ENCODE results near the gene CHRNA9. TPM values are rescaled to one million over a fixed set of nuclear protein-coding genes. Genes with fewer than 3 reads are reported as not detected.
A peak's percentile ranks its signal among the peaks of the same experiment; 100 is the strongest.
"Not testable (repeated sequence)": the region's sequence is repeated elsewhere in the genome, so short reads cannot be mapped to it uniquely, and the experiment has no call there.

Gene CHRNA9
- total RNA-seq, 2 donors from 2014 or later = 0.90 TPM; not detected in 1

DNA sequence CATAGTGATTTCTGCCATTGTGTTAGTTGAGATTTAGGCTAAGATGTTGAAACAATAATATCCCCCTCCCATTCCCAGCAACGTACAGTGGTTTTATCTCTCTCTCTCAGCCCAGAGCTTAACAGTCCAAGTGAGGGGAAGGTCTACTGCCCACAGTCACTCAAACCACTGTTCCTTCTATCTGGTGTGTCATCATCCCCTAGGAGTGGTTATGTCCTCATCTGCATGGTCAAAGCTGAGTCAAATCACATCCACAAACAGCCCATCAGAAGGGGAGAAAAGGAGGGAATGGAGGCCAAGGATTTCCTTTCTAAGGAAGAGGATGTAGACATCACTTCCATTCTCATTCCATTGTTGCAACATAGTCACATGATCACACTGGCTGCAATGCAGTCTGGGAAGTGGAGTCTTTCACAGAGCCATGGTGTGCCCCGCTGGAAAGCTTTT, 42.8 kb upstream of the CHRNA9 start:
- no peaks in the 10 kb centered on the region for H3K27me3 ChIP-seq (ENCODE audit: control insufficient read depth, insufficient read depth, low read length, poor library complexity, severe bottlenecking)
- H3K27ac ChIP-seq (ENCODE audit: low read depth, low read length) = no peak overlapping the region
- H3K27ac Mint-ChIP-seq = no peak overlapping the region
- H3K9me3 ChIP-seq (ENCODE audit: control insufficient read depth, low read length) = peaks cover 13% of the 10 kb centered on the region
- peak overlapping the region; percentile 18 for H3K4me3 ChIP-seq (ENCODE audit: low read length)
- no peak overlapping the region for H3K4me3 Mint-ChIP-seq
- no peak overlapping the region for H3K9ac ChIP-seq (ENCODE audit: extremely low read depth, low read length, poor library complexity, severe bottlenecking)
- peak; percentile 74 for DNase-seq
- peaks cover 3% of the 10 kb centered on the region for H3K36me3 Mint-ChIP-seq (ENCODE audit: low read depth)
- no peak for TF ChIP-seq CTCF (conservative IDR thresholded peaks at IDR 0.05)
- no peaks in the 10 kb centered on the region for H3K4me1 ChIP-seq (ENCODE audit: control insufficient read depth, insufficient read depth, low read length)
- peaks cover 5% of the 10 kb centered on the region for H3K9me3 Mint-ChIP-seq
- H3K27me3 Mint-ChIP-seq (ENCODE audit: insufficient read depth) = peaks cover 3% of the 10 kb centered on the region
- H3K36me3 ChIP-seq (ENCODE audit: control insufficient read depth, insufficient read depth, low read length) = no peaks in the 10 kb centered on the region
- 90 to 96% methylated on average over 2 of the region's 2 CpGs for WGBS, 2 experiments (ENCODE audit: insufficient coverage in 1 of 2, insufficient read length in 1 of 2)
- peaks cover 10% of the 10 kb centered on the region for H3K4me1 Mint-ChIP-seq

DNA sequence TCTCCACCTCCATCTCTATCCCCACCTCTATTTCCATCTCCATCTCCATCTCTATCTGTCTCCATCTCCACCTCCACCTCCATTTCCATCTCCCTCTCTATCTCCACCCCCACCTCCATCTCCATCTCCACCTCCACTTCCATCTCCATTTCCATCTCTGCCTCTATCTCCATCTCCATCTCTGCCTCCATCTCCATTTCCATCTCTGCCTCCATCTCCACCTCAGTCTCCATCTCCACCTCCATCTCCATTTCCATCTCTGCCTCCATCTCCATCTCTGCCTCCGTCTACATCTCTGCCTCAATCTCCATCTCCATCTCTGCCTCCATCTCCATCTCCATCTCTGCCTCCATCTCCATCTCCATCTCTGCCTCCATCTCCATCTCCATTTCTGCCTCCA, 40.8 kb upstream of the CHRNA9 start:
- WGBS, 2 experiments (ENCODE audit: insufficient coverage in 1 of 2, insufficient read length in 1 of 2) = 91 to 95% methylated on average over 1 of the region's 1 CpG
- H3K4me1 Mint-ChIP-seq = peaks cover 6% of the 10 kb centered on the region
- H3K9me3 Mint-ChIP-seq = peaks cover 5% of the 10 kb centered on the region

DNA sequence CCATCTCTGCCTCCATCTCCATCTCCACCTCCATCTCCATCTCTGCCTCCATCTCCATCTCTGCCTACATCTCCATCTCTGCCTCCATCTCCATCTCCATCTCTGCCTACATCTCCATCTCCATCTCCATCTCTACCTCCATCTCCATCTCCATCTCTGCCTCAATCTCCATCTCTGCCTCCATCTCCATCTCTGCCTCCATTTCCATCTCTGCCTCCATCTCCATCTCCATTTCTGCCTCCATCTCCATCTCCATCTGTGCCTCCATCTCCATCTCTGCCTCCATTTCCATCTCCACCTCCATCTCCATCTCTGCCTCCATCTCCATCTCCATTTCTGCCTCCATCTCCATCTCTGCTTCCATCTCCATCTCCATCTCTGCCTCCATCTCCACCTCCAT, 40.1 kb upstream of the CHRNA9 start:
- not testable (repeated sequence) for H3K27me3 Mint-ChIP-seq (ENCODE audit: insufficient read depth); H3K4me3 Mint-ChIP-seq; H3K4me3 ChIP-seq (ENCODE audit: low read length); H3K36me3 ChIP-seq (ENCODE audit: control insufficient read depth, insufficient read depth, low read length); H3K27ac Mint-ChIP-seq; H3K27me3 ChIP-seq (ENCODE audit: control insufficient read depth, insufficient read depth, low read length, poor library complexity, severe bottlenecking); H3K9me3 Mint-ChIP-seq; H3K4me1 ChIP-seq (ENCODE audit: control insufficient read depth, insufficient read depth, low read length); H3K27ac ChIP-seq (ENCODE audit: low read depth, low read length); DNase-seq; H3K4me1 Mint-ChIP-seq; H3K9ac ChIP-seq (ENCODE audit: extremely low read depth, low read length, poor library complexity, severe bottlenecking); H3K36me3 Mint-ChIP-seq (ENCODE audit: low read depth)
- peaks cover 13% of the 10 kb centered on the region for H3K9me3 ChIP-seq (ENCODE audit: control insufficient read depth, low read length)

More for the DNA sequence above, 40.8 kb upstream of the CHRNA9 start:
- Histone ChIP-seq H3K4me3 (ENCODE audit: low read length) (no peak overlapping the region), H3K36me3 (ENCODE audit: control insufficient read depth, insufficient read depth, low read length) (no peaks in the 10 kb centered on the region), H3K9ac (ENCODE audit: extremely low read depth, low read length, poor library complexity, severe bottlenecking) (no peak overlapping the region), H3K4me1 (ENCODE audit: control insufficient read depth, insufficient read depth, low read length) (no peaks in the 10 kb centered on the region), H3K9me3 (ENCODE audit: control insufficient read depth, low read length) (peaks cover 13% of the 10 kb centered on the region), H3K27ac (ENCODE audit: low read depth, low read length) (no peak overlapping the region), H3K27me3 (ENCODE audit: control insufficient read depth, insufficient read depth, low read length, poor library complexity, severe bottlenecking) (no peaks in the 10 kb centered on the region)
- H3K36me3 Mint-ChIP-seq (ENCODE audit: low read depth) = peaks cover 3% of the 10 kb centered on the region
- no peak overlapping the region for H3K4me3 Mint-ChIP-seq
- DNase-seq = no peak
- no peak for TF ChIP-seq CTCF (conservative IDR thresholded peaks at IDR 0.05)
- no peak overlapping the region for H3K27ac Mint-ChIP-seq
- H3K27me3 Mint-ChIP-seq (ENCODE audit: insufficient read depth) = peaks cover 3% of the 10 kb centered on the region

- H3K36me3 Mint-ChIP-seq (ENCODE audit: low read depth) = peaks cover 3% of the 10 kb centered on the region
Measured at GRCh38 chr4:40295572-40295971, 39.6 kb upstream of the CHRNA9 start.

More at GRCh38 chr4:40295572-40295971, 39.6 kb upstream of the CHRNA9 start:
- no peak overlapping the region for H3K4me3 ChIP-seq (ENCODE audit: low read length)
- peaks cover 3% of the 10 kb centered on the region for H3K4me1 Mint-ChIP-seq
- no peak for TF ChIP-seq CTCF (conservative IDR thresholded peaks at IDR 0.05)
- no peaks in the 10 kb centered on the region for H3K36me3 ChIP-seq (ENCODE audit: control insufficient read depth, insufficient read depth, low read length)
- peaks cover 5% of the 10 kb centered on the region for H3K9me3 Mint-ChIP-seq
- H3K9ac ChIP-seq (ENCODE audit: extremely low read depth, low read length, poor library complexity, severe bottlenecking) = no peak overlapping the region
- no peak for DNase-seq
- H3K27me3 ChIP-seq (ENCODE audit: control insufficient read depth, insufficient read depth, low read length, poor library complexity, severe bottlenecking) = no peaks in the 10 kb centered on the region
- H3K4me3 Mint-ChIP-seq = no peak overlapping the region
- no peak overlapping the region for H3K27ac ChIP-seq (ENCODE audit: low read depth, low read length)
- WGBS, 2 experiments (ENCODE audit: insufficient coverage in 1 of 2, insufficient read length in 1 of 2) = 95 to 100% methylated on average over 4 of the region's 4 CpGs
- H3K27ac Mint-ChIP-seq = no peak overlapping the region
- peaks cover 3% of the 10 kb centered on the region for H3K27me3 Mint-ChIP-seq (ENCODE audit: insufficient read depth)
- H3K4me1 ChIP-seq (ENCODE audit: control insufficient read depth, insufficient read depth, low read length) = no peaks in the 10 kb centered on the region
- peaks cover 13% of the 10 kb centered on the region for H3K9me3 ChIP-seq (ENCODE audit: control insufficient read depth, low read length)

Measured in endodermal cell (in vitro differentiated cells).